ENCODE data around the gene TWF1. TPM values are rescaled to one million over a fixed set of nuclear protein-coding genes. Genes with fewer than 3 reads are reported as not detected.
"Not testable (repeated sequence)": the region's sequence is repeated elsewhere in the genome, so short reads cannot be mapped to it uniquely, and the experiment has no call there.

The TWF1 gene
- total RNA-seq, 2 donors from 2014 or later, result 104 to 110 TPM

DNA sequence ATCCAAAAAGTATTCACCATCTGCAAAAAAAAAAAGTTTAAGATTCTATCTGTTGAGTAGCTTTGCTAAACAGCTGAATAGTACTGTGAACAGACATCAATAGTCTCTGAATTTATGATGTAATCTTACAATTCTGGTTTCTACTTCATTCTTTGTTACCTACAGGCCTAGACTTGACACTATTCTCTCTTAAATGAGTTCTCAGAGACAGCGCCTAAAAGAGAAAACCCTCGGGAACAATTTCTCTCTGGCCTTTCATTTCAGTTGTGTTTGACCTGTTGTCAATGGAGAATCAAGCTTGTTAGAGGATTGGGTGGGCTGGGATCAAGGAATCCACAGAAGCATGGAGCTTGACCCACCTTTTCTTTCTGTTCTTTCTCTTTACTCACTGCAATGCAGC, 5.9 kb upstream of the TWF1 start:
- intact Hi-C loops (cut with DNase I), result no loop called here
- DNase-seq (ENCODE audit: low spot score), result no peak

DNA sequence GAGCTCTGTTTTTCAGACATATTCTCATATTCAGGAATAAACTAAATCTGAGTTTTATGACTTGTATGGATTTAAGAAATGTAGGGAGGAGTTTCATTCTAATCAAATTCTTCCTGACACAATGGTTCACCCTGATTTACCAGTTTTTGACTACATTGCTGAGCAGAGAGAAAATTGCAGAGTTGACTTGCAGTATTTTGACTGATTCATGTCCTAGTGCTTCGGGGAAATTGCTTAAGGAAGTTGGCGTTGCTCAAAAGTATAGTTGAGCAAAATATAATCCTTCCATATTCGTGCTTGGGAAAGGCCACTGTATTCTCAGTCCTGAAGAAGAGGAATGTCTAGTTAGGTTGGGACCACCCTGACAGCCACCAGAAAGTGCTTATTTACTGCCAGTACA, 1.3 kb upstream of the TWF1 start:
- intact Hi-C loops (cut with DNase I), result loop anchor here in 1 of 2 donors (10.0 kb wide), 1 partner anchor 77 kb away; no protein-coding TSS in a partner anchor
- no peak for DNase-seq (ENCODE audit: low spot score)

DNA sequence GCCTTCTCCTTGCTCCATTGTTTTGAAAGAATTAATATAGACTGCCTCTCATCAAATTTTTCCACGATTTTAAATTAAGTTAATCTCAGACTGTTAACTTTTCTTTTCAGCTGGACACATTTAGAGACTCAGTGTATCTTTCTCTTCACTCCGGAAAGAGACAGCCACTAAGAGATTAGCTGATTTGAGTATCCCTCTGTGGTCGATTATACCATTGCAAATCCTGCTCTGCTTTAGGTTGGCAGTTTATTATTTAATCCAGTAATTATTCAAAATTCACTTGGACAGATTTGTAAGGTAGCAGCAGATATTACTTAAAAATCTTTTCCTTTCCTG, 588 bp upstream of the TWF1 start:
- no peak for DNase-seq (ENCODE audit: low spot score)
- intact Hi-C loops (cut with DNase I), result loop anchor here in 1 of 2 donors (10.0 kb wide), 1 partner anchor 78 kb away; no protein-coding TSS in a partner anchor

GRCh38 chr12:43805149-43805859, 813 bp downstream of the TWF1 start:
- no peak for DNase-seq (ENCODE audit: low spot score)
- intact Hi-C loops (cut with DNase I), result loop anchor here in 1 of 2 donors (10.0 kb wide), 1 partner anchor 79 kb away; no protein-coding TSS in a partner anchor

GRCh38 chr12:43797561-43798217, 8.4 kb downstream of the TWF1 start:
- DNase-seq (ENCODE audit: low spot score), result no peak
- intact Hi-C loops (cut with DNase I), result no loop called here

GRCh38 chr12:43795716-43796280, 10.3 kb downstream of the TWF1 start:
- DNase-seq (ENCODE audit: low spot score), result no peak
- intact Hi-C loops (cut with DNase I), result no loop called here

DNA sequence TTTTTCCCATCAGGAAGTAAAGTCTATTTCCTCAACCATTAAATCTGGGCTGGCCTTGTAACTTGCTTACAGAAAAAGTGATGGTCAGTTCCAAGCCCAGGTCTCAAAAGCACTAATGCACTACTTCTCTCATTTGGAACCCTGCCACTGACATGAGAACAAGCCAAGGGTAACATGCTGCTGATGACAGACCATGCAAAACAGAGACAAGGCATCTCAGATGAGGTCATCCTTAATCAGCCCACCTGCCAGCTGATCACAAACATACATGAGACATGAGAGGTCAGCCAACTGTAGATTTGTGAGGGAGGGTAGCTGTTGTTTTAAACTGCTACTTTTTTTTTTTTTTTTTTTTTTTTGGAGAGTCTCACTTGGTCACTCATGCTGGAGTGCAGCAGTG, 16.2 kb downstream of the TWF1 start:
- no peak for DNase-seq (ENCODE audit: low spot score)
- intact Hi-C loops (cut with DNase I), result no loop called here

DNA sequence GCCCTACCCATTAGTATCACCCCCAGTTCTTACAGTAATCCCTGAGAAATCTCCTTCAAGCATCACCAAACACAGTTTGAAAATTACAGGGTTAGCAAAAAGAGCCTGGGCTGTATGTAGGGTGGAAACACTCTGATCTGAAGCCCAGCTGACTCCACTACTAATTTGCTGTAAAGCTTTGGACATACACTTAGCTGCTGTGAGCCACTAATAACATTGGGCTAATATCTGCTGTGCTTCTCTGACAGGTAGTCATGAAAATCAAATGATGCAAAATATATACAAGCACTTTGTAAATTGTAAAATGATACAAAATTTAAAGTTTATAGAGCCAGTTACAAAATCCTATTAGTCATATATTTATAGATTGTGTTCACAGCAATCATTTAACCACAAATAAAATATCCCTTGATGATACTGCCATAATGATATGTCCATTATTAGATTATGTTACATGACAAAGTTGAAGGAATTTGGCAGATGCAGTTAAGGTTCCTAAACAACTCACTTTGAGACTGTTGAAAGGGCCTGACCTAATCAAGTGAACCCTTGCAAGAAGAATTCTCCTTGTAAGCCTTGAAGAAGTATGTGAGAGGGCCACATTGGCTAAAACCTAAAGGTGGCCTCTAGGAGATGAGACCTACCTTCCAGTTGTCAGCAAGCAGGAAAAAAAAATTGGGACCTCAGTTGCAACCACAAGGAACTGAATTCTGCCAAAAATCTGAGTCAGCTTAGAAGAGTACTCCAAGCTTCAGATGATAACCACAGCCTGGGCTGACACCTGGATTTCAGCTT, 19.0 kb downstream of the TWF1 start:
- DNase-seq (ENCODE audit: low spot score), result no peak
- intact Hi-C loops (cut with DNase I), result no loop called here

- no peak for DNase-seq (ENCODE audit: low spot score)
- intact Hi-C loops (cut with DNase I), result no loop called here
Measured at GRCh38 chr12:43776498-43776897, 29.6 kb downstream of the TWF1 start.

DNA sequence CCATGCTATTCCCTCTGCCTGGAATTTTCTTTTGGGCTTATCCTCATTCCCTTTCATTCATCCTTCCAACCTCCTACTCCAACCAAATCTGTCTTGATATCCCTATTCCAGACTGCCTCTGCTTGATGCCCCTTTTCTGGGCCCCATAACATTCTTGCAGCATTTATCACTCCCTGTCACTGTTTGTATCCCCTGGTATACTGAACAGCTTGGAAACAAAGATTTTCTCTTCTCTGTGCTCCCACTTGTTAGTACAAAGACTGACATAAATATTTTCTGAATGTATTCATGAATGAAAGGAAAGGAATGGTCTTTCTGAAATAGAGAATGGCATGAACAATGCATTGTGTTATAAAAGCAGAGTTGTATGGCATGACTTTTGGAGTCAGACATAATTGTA, 39.8 kb downstream of the TWF1 start:
- intact Hi-C loops (cut with DNase I), result no loop called here
- DNase-seq (ENCODE audit: low spot score), result no peak

GRCh38 chr12:43764528-43764927, 41.6 kb downstream of the TWF1 start:
- DNase-seq (ENCODE audit: low spot score), result no peak
- intact Hi-C loops (cut with DNase I), result no loop called here

GRCh38 chr12:43763769-43764168, 42.3 kb downstream of the TWF1 start:
- intact Hi-C loops (cut with DNase I), result no loop called here
- no peak for DNase-seq (ENCODE audit: low spot score)

GRCh38 chr12:43762596-43762995, 43.5 kb downstream of the TWF1 start:
- DNase-seq (ENCODE audit: low spot score), result no peak
- intact Hi-C loops (cut with DNase I), result no loop called here

GRCh38 chr12:43761500-43761899, 44.6 kb downstream of the TWF1 start:
- intact Hi-C loops (cut with DNase I), result no loop called here
- no peak for DNase-seq (ENCODE audit: low spot score)

- intact Hi-C loops (cut with DNase I), result no loop called here
- no peak for DNase-seq (ENCODE audit: low spot score)
Measured at GRCh38 chr12:43760396-43760795, 45.7 kb downstream of the TWF1 start.

DNA sequence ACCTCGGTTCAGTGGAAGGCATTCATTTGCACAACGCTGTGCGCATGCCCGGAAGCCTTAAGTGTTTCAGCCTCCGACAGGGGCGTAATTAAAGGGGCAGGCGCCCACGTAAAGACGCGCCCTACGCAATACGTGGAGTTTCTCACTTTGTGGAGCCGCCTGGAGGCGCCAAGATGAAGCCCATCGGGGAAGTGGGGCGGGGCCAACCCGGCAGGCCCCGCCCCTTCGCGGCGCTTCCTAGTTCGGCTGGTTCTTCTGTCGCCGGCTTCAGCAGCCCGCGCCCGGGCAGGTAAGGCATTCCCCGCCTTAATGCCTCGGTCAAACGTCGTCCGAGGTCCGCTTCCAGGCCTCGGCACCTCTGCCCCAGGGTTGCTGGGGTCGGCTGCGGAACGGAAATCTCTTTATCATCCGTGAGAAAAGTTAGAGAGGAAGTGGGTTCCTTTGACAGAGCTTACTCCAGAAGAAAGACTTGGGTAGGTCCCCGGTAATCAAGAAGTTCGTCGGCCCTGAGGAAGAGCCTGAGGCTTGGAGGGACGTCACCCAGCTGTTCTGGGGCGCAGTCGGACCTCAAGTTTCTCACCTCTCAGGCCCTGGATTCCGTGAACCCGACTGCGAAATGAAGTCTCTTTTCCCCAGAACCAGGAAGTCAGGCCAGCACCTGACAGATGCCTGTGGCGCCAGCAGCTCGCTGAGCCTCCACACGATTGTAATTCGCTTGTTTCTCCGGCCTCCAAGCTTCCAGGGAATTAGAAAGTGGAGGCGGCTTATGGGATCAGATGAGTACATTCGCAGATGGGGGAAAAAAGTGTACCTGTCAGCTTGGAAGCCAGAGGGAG, 47.2 kb downstream of the TWF1 start, which contains the start of the genes IRAK4 and PUS7L:
IRAK4 (plus strand) TSS at position 224 of the 836 bp plus-strand sequence. CDS start 9,161 bp downstream, outside the sequence.
PUS7L (minus strand) TSS at position 63 of the 836 bp plus-strand sequence. CDS start 3,545 bp downstream, outside the sequence.
- peak; percentile 99 for DNase-seq (ENCODE audit: low spot score)
- intact Hi-C loops (cut with DNase I), result no loop called here

DNA sequence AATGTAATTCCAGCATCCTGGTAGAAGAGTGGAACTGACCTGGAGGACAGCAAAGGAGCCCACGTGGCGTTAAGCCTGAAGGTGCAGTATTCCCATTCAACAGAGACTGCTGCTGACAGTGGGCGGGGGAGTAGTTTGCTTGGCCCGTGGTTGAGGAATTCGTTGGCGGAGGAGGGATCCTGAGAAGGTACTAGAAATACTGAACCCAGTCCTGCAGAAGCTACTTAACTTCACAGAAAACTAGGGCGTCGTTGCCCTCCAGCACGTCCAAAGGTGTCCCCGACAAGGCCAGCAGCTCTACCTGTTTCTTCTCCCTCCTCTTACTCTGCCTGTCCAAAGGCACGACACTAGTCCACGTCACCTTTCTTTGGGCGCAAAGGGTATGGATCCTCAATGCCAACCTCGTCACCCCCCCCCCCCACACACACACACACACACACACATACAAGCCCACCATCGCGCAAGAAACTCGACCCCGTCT, 47.8 kb downstream of the TWF1 start:
- DNase-seq (ENCODE audit: low spot score), result no peak
- intact Hi-C loops (cut with DNase I), result no loop called here

GRCh38 chr12:43754015-43754414, 52.1 kb downstream of the TWF1 start:
- intact Hi-C loops (cut with DNase I), result no loop called here

GRCh38 chr12:43751360-43751759, 54.8 kb downstream of the TWF1 start:
- DNase-seq (ENCODE audit: low spot score); intact Hi-C loops (cut with DNase I): not testable (repeated sequence)

More at GRCh38 chr12:43754015-43754414, 52.1 kb downstream of the TWF1 start:
- no peak for DNase-seq (ENCODE audit: low spot score)
